ENCODE results near the gene FAM227B.
"Not testable (repeated sequence)": the region's sequence is repeated elsewhere in the genome, so short reads cannot be mapped to it uniquely, and the experiment has no call there.

DNA sequence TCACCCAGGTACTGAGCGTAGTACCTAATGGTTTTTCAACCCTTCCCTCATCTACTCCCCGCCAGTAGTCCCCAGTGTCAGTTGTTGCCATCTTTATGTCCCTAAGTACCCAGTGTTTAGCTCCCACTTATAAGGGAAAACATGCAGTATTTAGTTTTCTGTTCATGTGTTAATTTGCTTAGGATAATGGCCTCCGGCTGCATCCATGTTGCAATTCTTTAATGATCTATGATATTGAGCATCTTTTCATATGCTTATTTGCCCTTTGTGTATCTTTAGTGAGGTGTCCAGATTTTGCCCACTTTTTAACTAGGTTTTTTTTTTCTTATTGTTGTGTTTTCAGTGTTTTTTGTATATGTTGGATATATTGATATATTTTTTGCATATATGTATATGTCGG is 142.6 kb downstream of the FAM227B start:
- not testable (repeated sequence) for TF ChIP-seq POLR2A (IDR thresholded peaks at IDR 0.05)
- TF ChIP-seq, protein P1, sequence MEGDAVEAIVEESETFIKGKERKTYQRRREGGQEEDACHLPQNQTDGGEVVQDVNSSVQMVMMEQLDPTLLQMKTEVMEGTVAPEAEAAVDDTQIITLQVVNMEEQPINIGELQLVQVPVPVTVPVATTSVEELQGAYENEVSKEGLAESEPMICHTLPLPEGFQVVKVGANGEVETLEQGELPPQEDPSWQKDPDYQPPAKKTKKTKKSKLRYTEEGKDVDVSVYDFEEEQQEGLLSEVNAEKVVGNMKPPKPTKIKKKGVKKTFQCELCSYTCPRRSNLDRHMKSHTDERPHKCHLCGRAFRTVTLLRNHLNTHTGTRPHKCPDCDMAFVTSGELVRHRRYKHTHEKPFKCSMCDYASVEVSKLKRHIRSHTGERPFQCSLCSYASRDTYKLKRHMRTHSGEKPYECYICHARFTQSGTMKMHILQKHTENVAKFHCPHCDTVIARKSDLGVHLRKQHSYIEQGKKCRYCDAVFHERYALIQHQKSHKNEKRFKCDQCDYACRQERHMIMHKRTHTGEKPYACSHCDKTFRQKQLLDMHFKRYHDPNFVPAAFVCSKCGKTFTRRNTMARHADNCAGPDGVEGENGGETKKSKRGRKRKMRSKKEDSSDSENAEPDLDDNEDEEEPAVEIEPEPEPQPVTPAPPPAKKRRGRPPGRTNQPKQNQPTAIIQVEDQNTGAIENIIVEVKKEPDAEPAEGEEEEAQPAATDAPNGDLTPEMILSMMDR (IDR thresholded peaks at IDR 0.05), result not testable (repeated sequence)
